HG03571 (cell line): ENCODE measurements around the gene DHFR.
"Not testable (repeated sequence)": the region's sequence is repeated elsewhere in the genome, so short reads cannot be mapped to it uniquely, and the experiment has no call there.

ENCODE experiments used
- ATAC-seq: cut with Tn5 transposase; IDR thresholded peaks from one replicate; pipeline ENCODE4 v1.9.1; 2021; ENCODE audit not compliant: unreplicated experiment

DHFR gene

DNA sequence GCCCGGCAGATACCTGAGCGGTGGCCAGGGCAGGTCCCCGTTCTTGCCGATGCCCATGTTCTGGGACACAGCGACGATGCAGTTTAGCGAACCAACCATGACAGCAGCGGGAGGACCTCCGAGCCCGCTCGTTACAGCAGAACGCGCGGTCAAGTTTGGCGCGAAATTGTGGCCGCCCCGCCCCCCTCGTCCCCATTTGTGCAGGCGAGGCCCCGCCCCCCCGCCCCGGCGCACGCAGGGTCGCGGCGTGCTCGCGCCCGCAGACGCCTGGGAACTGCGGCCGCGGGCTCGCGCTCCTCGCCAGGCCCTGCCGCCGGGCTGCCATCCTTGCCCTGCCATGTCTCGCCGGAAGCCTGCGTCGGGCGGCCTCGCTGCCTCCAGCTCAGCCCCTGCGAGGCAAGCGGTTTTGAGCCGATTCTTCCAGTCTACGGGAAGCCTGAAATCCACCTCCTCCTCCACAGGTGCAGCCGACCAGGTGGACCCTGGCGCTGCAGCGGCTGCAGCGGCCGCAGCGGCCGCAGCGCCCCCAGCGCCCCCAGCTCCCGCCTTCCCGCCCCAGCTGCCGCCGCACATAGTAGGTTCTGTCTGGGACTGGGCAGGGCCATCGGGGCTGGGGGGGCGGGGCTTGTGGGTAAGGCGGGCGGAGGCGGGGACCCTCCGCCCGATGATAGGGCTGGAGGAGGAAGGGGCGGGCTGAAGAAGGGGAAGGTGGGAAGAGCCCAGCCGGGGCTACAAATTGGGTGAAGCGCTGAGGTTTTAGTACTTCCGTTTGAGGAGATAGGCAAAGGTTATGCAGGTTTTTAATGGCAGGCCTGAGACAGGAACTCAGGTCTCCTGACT is at the start of gene DHFR, which contains the start of gene MSH3:
TSS of gene DHFR (minus strand) at position 593 of the 840 bp plus-strand sequence. CDS start at position 99, 494 bp downstream.
TSS of gene MSH3 (plus strand) at position 262 of the 840 bp plus-strand sequence. CDS start at position 338, 76 bp downstream.
- ATAC-seq, result peak; percentile 38

DNA sequence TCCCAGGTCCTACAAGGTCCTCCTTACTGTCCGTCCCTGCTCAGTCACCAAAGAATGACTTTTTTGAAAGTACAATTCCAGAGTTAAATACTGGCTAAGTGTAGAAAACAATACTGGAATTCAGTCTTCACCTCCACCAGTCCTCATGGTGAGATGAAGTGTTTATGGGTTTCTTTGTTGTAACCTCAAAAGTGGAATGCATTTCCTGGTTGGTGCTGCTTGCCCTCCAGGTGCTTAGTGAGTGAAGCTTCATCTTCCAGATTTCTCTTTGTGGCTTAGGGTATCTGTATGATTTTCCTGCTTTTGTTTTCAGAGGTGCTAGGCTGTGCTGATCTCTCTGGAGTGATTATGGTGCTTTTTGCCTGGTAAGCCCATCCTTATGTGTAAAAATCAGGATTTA is 49.4 kb upstream of the DHFR start:
- no peak for ATAC-seq

DNA sequence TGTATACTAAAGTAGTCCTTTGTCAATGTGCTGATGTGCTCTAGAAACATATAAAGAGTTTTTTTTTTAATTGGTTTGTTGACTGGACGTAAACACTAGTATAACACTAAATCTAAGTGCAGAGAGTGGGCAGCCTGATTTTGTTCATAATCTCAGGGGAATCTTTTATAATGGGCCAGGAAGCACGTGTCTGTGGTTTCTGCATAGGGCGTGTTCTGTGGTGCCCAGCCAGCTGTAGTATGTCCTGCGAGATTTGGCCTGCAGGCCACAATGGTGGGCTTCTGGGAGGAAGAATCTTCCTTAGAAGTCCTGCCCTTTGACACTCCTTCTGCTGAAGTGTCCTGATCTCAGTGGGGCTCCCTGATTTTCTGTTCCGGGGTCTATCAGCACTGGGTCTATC is 49.0 kb upstream of the DHFR start:
- ATAC-seq, result no peak

DNA sequence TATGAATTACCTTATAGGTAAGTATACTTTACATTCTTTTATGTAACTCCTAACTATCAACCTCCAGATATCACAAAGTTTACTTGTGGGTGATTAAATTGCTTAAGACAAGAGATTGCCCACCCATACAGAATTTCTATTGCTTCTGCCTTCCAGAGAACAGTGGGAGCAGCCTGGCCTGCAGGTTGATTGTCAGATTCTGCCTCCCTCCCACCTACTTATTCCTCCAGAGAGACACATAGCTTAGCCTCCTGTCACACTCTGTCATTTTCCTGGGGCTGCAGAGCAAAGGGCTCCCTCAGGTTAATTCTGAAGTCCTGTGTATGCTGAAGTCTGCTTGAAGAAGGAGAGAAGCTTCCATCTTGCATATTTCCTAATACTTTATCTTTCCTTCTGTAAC is 48.5 kb upstream of the DHFR start:
- no peak for ATAC-seq

DNA sequence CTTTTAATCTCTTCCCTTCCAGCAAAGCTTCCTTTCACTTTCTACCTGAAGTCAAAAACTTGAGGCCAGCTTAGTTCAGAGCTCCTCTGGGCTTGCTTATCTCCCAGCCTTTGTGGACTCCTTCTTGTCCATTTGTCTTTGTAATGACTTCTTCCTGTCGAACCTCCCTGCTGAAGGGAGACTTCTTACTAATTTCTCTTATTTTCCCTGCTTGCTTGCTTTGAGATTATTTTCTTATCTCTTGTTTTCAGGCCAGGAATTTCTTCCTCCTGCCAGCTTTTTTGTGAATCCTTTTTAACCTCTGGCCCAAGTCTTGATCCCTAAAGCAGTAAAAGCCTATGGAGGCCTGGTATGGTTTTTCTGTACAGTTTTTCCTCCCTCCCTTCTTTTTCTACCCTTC is 46.8 kb upstream of the DHFR start:
- no peak for ATAC-seq

DNA sequence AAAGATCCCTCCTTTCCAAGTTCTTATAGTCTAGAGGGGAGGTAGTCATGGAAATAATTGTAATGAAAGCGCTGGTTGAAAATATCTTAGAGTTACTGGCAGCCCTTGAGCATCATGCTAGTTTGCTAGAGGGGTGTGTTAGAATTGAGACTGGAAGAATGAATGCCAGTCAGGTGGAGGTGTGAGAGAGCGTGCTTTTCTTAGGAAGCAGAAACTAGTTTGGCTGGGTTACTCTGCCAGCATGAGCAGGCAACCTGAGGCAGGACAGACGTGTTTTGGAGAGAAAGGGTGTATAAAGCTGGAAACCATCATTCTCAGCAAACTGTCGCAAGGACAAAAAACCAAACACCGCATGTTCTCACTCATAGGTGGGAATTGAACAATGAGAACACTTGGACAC is 43.6 kb upstream of the DHFR start:
- no peak for ATAC-seq

DNA sequence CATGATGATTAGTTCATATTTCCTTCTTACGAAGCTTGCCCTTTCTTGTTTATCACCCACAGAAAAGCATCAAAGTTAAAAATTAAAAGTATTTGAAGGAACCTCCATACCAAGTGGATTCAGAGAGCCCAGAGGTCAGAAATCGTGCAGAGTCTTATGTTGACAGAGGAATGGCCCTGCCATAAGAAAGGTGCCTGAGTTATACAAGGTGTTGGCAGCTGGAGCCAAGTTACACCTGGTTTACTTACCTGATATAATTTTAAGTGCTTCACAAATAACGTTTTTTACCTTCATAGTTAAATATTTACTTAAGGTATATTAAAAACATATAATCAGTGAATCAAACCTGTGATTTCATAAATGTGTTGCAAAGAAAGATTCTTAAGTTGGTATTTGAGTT is 42.3 kb upstream of the DHFR start:
- no peak for ATAC-seq

DNA sequence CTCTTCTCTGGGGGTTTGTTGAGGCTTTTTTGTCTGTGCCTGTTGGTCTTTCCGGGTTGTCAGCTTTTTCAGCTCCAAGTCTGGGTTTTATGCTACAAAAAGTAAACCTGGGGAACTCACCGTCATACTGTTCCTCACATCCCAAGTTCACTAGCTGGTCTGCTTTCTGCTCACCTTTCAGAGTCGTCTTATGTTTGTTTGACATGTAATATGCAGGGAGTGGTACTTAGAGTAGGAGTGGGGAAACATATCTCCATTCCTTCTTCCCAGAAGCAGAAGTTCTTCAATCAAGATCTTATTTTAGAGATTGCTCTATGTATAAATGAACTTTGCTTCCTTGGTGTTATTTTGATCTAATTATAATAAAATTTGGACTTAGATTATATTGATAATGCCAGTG is 41.7 kb upstream of the DHFR start:
- ATAC-seq, result no peak

DNA sequence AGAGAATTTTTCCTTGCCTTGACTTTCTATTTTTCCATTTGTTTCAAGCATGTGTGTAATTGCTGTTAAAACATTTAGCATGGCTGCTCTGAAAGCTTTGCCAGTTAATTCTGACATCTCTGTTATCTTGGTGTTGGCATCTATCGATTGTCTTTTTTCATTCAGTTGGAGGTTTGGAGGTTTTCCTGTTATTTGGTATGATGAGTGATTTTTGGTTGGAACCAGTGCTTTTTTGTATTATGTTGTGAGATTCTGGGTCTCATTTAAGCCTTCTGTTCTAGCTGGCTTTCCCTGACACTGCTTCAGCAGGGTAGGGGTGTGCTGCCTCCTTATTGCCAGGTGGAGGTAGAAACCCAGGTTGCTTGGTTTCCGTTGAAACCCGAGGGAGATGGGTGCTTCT is 40.9 kb upstream of the DHFR start:
- ATAC-seq, result no peak

DNA sequence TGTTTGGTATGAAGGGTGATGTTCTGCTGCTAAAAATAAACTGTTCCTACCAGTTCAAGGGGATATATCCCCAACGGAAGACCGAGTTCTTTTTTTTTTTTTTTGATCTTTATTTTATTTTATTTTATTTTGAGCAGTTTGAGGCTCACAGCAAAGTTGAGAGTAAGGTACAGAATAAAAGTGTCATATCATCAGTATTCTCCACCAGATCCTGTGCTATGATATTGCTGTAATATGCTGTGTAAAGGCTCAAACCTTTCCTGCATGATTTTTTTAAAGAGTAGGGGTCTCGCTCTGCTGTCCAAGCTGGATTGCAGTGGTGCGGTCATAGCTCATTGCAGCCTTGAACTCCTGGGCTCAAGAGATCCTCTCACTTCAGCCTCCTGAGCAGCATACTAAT is 34.8 kb upstream of the DHFR start:
- ATAC-seq, result no peak

DNA sequence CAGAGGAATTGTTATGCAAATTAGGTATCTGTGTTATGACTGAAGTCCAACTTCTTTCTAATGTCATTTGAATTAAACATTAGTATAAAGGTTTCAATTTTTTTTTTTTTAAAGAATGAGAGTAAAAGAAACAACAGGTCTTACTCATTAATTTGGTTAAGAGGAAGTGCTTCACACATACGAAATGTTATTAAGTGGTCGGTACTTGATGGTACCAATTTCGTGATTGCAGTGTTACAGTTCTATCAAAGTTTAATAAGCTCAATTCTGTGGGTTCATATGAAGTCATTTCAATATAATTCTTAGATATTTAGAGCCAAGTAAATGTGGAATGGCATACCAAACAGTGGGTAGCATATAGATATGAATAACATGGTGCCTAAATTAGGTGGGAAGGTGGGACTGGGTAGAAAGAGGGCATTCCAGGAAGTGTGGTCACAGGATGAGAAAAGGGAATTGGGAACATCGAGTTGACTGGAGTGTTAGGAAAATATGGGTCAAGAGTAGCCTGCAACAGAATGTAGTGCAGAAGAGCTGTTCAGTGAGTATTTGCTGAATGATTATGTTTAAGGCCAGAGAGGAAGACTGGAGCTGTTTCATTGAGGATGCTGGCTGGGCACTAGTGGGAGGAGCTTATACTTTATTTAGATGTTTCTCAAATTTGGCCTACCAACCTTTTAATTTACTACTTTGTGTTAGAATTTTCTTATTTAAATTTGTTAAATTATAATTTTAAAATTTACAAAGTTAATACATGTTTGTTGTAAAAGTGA is 34.1 kb upstream of the DHFR start:
- no peak for ATAC-seq

DNA sequence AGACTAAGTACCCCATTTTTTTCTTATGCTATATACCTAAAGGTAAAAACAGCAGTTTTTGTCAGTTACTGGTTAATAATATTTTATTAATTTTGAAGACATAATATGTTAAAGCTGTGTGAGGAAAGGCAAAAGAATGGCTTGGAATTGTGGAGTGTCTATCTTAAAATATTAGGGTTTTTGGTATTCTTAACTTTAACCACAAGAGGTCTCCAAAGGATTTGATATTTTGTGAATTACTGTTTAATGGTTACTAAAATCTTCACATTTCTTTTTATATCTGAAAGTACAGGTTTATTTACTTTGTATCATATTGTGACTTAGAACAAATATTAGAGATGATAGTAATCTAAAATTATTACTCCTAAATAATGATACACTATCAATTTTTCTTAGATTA is 32.0 kb upstream of the DHFR start:
- ATAC-seq, result no peak

DNA sequence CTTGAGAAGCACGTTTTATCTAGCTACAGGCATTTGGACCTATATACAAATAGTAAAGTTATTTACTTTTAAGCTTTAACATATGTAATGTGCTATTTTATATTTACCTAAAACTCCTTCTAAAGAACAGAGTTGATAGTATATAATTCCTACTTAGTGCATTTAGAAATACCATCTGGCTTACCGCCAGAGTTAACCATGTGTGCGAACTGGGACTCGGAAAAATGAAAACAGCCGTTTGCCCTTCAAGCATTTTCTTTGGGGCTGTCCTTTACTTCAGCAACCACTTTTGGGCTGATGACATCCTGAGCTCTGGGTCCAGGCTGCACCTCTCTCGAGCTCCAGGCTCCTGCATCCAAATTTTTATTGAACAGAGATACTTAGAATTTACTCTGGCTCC is 21.9 kb upstream of the DHFR start:
- no peak for ATAC-seq

DNA sequence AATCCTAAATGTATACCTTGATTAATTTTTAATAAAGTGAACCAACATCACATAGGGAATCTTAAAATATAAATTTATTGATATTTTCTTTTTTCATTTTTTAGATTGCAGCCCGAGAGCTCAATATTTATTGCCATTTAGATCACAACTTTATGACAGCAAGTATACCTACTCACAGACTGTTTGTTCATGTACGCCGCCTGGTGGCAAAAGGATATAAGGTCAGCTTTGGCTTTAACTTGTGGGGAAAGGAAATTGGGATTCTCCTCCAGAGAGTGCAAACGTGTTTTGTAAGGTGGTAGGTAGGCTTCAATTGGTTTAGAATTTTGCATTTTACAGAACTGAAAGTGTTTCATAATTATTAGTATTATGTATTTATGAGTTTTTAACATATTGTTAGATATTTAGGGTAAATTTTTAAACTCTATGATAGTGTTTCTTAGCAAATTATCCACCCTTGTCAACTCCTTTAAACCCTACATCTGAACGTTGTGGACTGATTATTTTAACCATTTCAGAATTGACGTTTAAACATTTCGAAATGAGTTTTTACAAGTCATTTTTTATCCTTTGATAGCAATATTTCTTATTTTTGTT is 17.5 kb upstream of the DHFR start:
- peak; percentile 50 for ATAC-seq

DNA sequence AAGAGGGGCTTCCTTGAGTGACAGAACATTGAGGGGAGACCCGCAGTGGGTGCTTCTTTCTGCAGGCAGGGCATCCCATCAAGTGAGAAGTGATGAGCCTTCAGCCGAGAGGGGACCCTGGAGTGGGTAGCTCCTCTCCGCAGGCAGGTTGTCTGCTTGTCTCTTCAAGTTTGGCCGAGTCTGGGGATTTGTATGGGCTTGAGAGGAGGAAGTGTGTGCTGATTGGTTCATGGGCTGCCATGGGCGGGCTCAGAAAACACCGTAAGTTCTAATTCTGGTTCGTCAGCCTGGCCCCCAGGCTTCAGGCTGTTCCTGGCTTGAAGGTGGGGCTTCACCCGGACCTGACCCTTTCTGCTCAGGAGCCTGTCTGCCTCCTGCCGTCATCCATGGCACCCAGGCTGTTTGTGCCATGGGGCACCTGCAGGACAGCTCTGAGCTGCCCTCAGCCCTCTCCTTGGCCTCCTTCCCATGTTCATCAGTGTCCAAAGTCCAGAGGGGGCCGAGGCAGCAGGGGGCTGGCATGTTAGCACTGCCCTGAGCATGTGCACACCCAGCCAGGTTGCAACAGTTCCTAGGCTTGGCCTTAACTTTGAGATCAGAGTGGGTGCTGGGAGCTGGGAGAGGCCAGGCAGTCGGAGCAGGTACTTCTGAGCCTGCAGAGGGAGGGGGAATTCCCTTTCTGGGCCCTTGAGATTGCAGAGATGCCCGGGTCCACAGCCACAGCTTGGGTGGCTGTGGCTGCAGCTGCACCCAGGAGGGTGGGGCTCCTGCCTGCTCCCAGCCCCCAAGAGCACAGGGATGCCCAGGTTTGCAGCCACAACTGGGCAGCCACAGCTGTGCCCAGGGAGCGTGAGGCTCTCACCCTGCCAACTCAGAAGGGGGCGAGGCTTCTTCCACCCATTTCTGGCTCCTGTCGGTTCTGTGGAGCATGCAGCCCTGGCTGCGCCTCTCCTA is 13.5 kb upstream of the DHFR start:
- ATAC-seq, result peak; percentile 73

DNA sequence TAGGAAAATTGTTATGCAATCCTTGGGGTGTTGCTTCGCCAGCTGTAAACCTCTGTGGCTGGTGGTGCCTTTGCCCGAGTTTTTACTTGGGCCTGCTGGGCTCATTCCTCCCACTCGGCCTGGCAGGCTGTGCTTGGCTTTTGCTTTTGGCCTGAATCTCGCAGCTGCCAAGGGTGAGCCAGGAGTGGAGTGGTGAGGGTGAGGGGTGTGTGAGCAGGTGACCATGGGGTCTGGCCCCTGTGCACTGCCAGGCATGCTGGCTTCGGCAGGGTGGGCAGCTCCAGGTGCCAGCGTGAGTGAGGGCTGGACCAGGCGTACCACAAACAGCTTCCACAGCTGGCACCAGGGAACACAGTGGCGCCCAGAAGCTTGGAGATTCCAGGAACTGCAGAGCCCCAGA is 12.6 kb upstream of the DHFR start:
- ATAC-seq, result no peak

DNA sequence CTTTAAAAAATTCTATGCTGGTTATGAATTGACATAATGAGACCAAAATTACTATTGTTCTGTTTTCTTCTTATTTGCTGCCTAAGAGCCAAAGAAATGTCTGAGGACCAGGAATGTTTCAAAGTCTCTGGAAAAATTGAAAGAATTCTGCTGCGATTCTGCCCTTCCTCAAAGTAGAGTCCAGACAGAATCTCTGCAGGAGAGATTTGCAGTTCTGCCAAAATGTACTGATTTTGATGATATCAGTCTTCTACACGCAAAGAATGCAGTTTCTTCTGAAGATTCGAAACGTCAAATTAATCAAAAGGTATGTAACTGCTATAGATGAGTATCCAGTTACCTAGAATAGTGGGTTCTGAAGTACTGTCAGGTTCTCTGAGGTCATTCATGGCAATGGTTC is 10.3 kb upstream of the DHFR start:
- ATAC-seq, result no peak

DNA sequence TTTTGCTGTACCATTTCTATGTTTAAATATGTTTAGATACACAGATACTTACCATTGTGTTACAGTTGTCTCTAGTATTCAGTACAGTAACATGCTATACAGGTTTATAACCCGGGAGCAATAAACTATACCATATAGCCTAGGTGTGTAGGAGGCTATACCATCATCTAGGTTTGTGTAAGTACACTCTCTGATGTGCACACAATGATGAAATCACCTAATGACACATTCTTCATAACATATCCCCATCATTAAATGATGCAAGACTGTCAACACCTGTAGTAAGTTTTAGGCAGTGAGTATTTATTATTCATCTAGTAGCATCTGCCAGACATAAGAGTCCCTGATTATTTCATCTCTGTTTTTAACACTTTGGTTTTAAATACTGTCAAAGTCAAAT is 7.3 kb upstream of the DHFR start:
- no peak for ATAC-seq

DNA sequence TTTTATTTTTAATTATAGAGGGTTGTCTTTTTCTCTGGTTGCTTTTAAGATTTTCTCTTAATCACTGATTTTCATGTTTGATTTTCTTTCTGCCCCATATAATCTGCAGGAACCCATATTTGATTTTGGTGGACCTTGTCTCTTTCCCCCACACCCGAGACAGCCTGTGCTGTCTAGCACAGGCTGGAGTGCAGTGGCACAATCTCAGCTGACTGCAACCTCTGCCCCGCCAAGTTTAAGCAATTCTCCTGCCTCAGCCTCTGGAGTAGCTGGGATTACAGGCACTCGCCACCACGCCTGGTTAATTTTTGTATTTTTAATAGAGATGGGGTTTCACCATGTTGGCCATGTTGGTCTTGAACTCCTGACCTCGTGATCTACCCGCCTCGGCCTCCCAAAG is 5.9 kb upstream of the DHFR start:
- not testable (repeated sequence) for ATAC-seq

DNA sequence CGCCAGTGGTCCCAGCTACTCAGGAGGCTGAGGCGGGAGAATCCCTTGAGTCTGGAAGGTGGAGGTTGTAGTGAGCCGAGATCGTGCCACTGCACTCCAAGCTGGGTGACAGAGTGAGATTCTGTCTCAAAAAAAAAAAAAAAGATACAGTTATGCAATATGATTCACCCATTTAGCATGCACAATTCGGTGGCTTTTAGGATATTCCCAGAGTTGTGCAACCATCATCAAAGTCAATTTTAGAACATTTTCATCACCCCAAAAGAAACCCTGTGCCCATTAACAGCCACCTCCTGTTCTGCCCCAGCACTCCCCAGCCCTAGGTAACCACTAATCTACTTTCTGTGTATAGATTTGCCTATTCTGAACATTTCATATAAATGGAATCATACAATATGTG is 4.3 kb upstream of the DHFR start:
- no peak for ATAC-seq

DNA sequence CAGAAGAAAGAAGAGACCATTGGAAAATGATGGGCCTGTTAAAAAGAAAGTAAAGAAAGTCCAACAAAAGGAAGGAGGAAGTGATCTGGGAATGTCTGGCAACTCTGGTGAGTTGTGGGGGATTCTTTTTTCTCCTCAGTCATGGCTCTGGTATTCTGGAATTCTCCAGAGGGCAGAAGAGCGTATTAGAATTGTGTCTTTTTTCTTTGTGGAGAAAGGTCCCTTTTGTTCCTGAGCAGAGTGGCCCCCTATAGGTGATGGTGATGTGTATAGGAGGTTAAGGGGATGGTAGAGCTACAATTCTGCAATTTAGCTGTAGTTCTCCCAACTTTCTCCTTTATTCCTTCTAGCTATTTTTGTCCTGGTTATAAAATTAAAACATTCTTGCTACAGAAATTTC is 1.6 kb upstream of the DHFR start:
- ATAC-seq, result no peak
